Measurements from ENCODE around the gene ATP2B2. TPM values are rescaled to one million over a fixed set of nuclear protein-coding genes. Genes with fewer than 3 reads are reported as not detected.

ATP2B2 gene
- total RNA-seq, 1 experiment from 2014 or later = not detected

- ChIA-PET POLR2A (no interaction called here), RAD21 (ENCODE audit: low non-redundant PET in 1 of 2, low total read pairs in 2 of 2, uncharacterized antibody in 2 of 2, unreplicated experiment in 2 of 2) (no interaction called here), CTCF (no interaction called here)
- Histone ChIP-seq H3K4me1 (ENCODE audit: control insufficient read depth in 1 of 2, insufficient read depth in 2 of 2, low read length in 2 of 2) (peaks cover 0 to 4% of the 10 kb centered on the region in 2 experiments; a peak in 1 of 4 replicates), H3K9me3 (ENCODE audit: control insufficient read depth in 1 of 2, insufficient read depth in 1 of 2, low read depth in 1 of 2, low read length in 2 of 2) (no peaks in the 10 kb centered on the region), H2AFZ (ENCODE audit: low read depth, low read length, poor library complexity, severe bottlenecking) (no peak overlapping the region), H3K4me3 (replicated peaks in 1 of 2; ENCODE audit: low read depth in 1 of 2, low read length in 2 of 2) (no peak overlapping the region), H3K79me2 (ENCODE audit: insufficient read depth, low read length) (no peaks in the 10 kb centered on the region), H3K36me3 (ENCODE audit: control insufficient read depth in 1 of 2, insufficient read depth in 2 of 2, low read length in 2 of 2) (no peaks in the 10 kb centered on the region), H3K27ac (ENCODE audit: low read depth, low read length) (no peak overlapping the region), H3K9ac (ENCODE audit: low read length) (no peak overlapping the region), H3K4me2 (ENCODE audit: low read length) (no peak overlapping the region), H3K9me2 (ENCODE audit: insufficient read depth) (no peaks in the 10 kb centered on the region), H4K20me1 (ENCODE audit: insufficient read depth) (no peaks in the 10 kb centered on the region), H3K27me3 (ENCODE audit: insufficient read depth, low read length) (no peaks in the 10 kb centered on the region)
- DNase-seq (ENCODE audit: low read depth, low spot score) (no peak), ATAC-seq (no peak)
- TF ChIP-seq TCF7L2 (IDR thresholded peaks at IDR 0.05; ENCODE audit: borderline replicate concordance, extremely low read depth, insufficient read depth, insufficient read length) (no peak), RAD21 (IDR thresholded peaks at IDR 0.05; ENCODE audit: low read depth) (no peak), CEBPB (IDR thresholded peaks at IDR 0.05; ENCODE audit: low read depth) (no peak), YY1 (IDR thresholded peaks at IDR 0.05; ENCODE audit: extremely low read depth, insufficient replicate concordance, low read depth, low read length) (no peak), FOSL1 (IDR thresholded peaks at IDR 0.05; ENCODE audit: low read depth) (no peak), JUND (IDR thresholded peaks at IDR 0.05) (no peak), EZH2phosphoT487 (IDR thresholded peaks at IDR 0.05; ENCODE audit: borderline replicate concordance) (no peak)
- TF ChIP-seq, protein P1, sequence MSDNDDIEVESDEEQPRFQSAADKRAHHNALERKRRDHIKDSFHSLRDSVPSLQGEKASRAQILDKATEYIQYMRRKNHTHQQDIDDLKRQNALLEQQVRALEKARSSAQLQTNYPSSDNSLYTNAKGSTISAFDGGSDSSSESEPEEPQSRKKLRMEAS (IDR thresholded peaks at IDR 0.05) = no peak
- TF ChIP-seq, protein P2, sequence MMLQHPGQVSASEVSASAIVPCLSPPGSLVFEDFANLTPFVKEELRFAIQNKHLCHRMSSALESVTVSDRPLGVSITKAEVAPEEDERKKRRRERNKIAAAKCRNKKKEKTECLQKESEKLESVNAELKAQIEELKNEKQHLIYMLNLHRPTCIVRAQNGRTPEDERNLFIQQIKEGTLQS (IDR thresholded peaks at IDR 0.05) = no peak
- TF ChIP-seq, protein P3, sequence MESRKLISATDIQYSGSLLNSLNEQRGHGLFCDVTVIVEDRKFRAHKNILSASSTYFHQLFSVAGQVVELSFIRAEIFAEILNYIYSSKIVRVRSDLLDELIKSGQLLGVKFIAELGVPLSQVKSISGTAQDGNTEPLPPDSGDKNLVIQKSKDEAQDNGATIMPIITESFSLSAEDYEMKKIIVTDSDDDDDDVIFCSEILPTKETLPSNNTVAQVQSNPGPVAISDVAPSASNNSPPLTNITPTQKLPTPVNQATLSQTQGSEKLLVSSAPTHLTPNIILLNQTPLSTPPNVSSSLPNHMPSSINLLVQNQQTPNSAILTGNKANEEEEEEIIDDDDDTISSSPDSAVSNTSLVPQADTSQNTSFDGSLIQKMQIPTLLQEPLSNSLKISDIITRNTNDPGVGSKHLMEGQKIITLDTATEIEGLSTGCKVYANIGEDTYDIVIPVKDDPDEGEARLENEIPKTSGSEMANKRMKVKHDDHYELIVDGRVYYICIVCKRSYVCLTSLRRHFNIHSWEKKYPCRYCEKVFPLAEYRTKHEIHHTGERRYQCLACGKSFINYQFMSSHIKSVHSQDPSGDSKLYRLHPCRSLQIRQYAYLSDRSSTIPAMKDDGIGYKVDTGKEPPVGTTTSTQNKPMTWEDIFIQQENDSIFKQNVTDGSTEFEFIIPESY (IDR thresholded peaks at IDR 0.05; ENCODE audit: extremely low read depth, insufficient replicate concordance, low read length) = no peak
- intact Hi-C loops (cut with micrococcal nuclease) = no loop called here
- BruUV-seq (replicated peaks) = no TSS peak
Observed at GRCh38 chr3:10440684-10441083, 64.7 kb downstream of the ATP2B2 start.

Data from HCT116 (cell line).